ENCODE data around the gene SCPEP1. TPM values are rescaled to one million over a fixed set of nuclear protein-coding genes. Genes with fewer than 3 reads are reported as not detected.
A peak's percentile ranks its signal among the peaks of the same experiment; 100 is the strongest.

Gene SCPEP1
- total RNA-seq, 2 donors from 2014 or later: 103 to 182 TPM

- intact Hi-C loops (cut with DNase I): no loop called here
- Histone ChIP-seq H3K27me3 (replicated peaks; ENCODE audit: insufficient read depth) (no peaks in the 10 kb centered on the region), H3K36me3 (no peaks in the 10 kb centered on the region), H3K9me3 (no peaks in the 10 kb centered on the region), H3K4me1 (replicated peaks) (no peaks in the 10 kb centered on the region), H3K27ac (no peak overlapping the region), H3K4me3 (no peak overlapping the region)
- 50% methylated on average over 2 of the region's 2 CpGs for WGBS
- no peak for DNase-seq (ENCODE audit: low spot score)
- TF ChIP-seq POLR2A (IDR thresholded peaks at IDR 0.05): no peak
- TF ChIP-seq, protein P1, sequence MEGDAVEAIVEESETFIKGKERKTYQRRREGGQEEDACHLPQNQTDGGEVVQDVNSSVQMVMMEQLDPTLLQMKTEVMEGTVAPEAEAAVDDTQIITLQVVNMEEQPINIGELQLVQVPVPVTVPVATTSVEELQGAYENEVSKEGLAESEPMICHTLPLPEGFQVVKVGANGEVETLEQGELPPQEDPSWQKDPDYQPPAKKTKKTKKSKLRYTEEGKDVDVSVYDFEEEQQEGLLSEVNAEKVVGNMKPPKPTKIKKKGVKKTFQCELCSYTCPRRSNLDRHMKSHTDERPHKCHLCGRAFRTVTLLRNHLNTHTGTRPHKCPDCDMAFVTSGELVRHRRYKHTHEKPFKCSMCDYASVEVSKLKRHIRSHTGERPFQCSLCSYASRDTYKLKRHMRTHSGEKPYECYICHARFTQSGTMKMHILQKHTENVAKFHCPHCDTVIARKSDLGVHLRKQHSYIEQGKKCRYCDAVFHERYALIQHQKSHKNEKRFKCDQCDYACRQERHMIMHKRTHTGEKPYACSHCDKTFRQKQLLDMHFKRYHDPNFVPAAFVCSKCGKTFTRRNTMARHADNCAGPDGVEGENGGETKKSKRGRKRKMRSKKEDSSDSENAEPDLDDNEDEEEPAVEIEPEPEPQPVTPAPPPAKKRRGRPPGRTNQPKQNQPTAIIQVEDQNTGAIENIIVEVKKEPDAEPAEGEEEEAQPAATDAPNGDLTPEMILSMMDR (IDR thresholded peaks at IDR 0.05): no peak
- TF ChIP-seq POLR2AphosphoS5 (IDR thresholded peaks at IDR 0.05): no peak
These were observed 70.2 kb downstream of the SCPEP1 start for GRCh38 chr17:57048096-57048495.

DNA sequence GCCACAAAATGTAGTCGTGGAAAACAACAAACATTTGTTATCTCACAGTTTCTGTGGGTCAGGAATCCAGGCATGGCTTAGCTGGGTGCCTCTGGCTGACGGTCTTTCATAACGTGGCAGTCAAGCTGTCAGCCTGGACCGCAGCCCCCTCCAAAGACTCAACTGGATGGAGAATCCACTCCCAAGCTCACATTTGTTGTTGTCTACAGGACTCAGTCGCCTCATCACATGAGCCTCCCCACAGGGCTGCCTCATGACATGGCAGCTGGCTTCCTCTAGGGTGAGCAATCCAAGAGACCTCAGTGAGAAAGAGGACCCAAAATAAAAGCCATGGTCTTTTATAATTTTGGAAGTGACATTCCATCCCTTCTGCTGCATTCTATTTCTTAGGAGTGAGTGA is 72.4 kb downstream of the SCPEP1 start:
- no peak for DNase-seq (ENCODE audit: low spot score)
- H3K4me1 ChIP-seq (replicated peaks): peaks cover 3% of the 10 kb centered on the region
- TF ChIP-seq POLR2AphosphoS5 (IDR thresholded peaks at IDR 0.05) (no peak), POLR2A (IDR thresholded peaks at IDR 0.05) (no peak)
- TF ChIP-seq, protein P1 (IDR thresholded peaks at IDR 0.05): no peak
- H3K27ac ChIP-seq: no peak overlapping the region
- H3K27me3 ChIP-seq (replicated peaks; ENCODE audit: insufficient read depth): no peaks in the 10 kb centered on the region
- intact Hi-C loops (cut with DNase I): no loop called here
- no peaks in the 10 kb centered on the region for H3K36me3 ChIP-seq
- H3K9me3 ChIP-seq: no peaks in the 10 kb centered on the region
- no peak overlapping the region for H3K4me3 ChIP-seq
- WGBS: 92% methylated on average over 5 of the region's 5 CpGs

GRCh38 chr17:57051886-57052361 is 74.0 kb downstream of the SCPEP1 start:
- no peaks in the 10 kb centered on the region for H3K9me3 ChIP-seq

More at GRCh38 chr17:57051886-57052361, 74.0 kb downstream of the SCPEP1 start:
- Histone ChIP-seq H3K27ac (peak overlapping the region; percentile 27 to 35), H3K27me3 (replicated peaks; ENCODE audit: insufficient read depth) (no peaks in the 10 kb centered on the region), H3K36me3 (no peaks in the 10 kb centered on the region), H3K4me3 (no peak overlapping the region), H3K4me1 (replicated peaks) (peaks cover 3% of the 10 kb centered on the region)
- 21% methylated on average over 5 of the region's 5 CpGs for WGBS
- DNase-seq (ENCODE audit: low spot score): peak; percentile 51
- TF ChIP-seq, protein P1 (IDR thresholded peaks at IDR 0.05): no peak
- no peak for TF ChIP-seq POLR2A (IDR thresholded peaks at IDR 0.05)
- peak; percentile 84 for TF ChIP-seq POLR2AphosphoS5 (IDR thresholded peaks at IDR 0.05)
- intact Hi-C loops (cut with DNase I): no loop called here

Other genes with a start within 250 kb of the SCPEP1 start
- gene C17orf67, start 144.2 kb upstream of the SCPEP1 start, total RNA-seq: 1 to 10 TPM; 2.5 to 2.6 TPM
- 10 to 100 TPM in 1 of 2 donors, 1 to 10 TPM in 1; 7.7 to 13.3 TPM for gene DGKE, start 144.0 kb upstream of the SCPEP1 start, total RNA-seq
- gene TRIM25, start 64.1 kb upstream of the SCPEP1 start, total RNA-seq: 10 to 100 TPM; 28.7 to 49.0 TPM
- 10 to 100 TPM; 14.8 to 22.3 TPM for gene COIL, start 17.1 kb upstream of the SCPEP1 start, total RNA-seq
- gene AKAP1, start 107.1 kb downstream of the SCPEP1 start, total RNA-seq: 100 to 1,000 TPM in 1 of 2 donors, 10 to 100 TPM in 1; 61.7 to 124 TPM

Measured in prostate gland (tissue), 2 donors.